ENCODE data around the gene RAPH1. TPM values are rescaled to one million over a fixed set of nuclear protein-coding genes. Genes with fewer than 3 reads are reported as not detected.

Gene RAPH1
- total RNA-seq, 6 experiments from 2014 or later = 23.0 to 91.5 (median 53.4) TPM

DNA sequence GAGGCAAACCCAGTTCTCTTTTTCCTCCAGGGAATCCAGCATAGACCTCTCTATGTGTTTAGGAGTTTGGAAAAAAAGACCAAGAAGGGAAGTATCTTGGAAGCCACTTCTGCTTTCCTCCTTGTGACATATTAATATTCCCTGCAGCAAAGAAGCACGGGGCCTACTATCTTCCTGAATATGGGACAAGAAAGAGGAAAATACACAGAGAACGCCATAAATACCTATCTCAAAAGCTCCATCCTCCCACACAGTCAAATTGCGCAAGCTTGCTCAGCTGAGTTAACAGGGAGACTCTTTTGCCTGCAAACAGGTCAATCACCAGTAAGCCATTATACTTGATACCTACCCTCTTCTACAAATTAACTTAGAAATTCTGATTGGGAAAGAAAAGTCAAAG is 16.7 kb upstream of the RAPH1 start:
- ATAC-seq (peak; percentile 85 to 93 (median 90)), DNase-seq (peak; percentile 54 to 74 (median 61))
- Histone ChIP-seq H3K27me3 (no peaks in the 10 kb centered on the region), H3K4me3 (no peak overlapping the region), H3K36me3 (no peaks in the 10 kb centered on the region), H3K4me1 (peaks cover 0 to 12% (median 5%) of the 10 kb centered on the region in 4 donors), H3K9me3 (no peaks in the 10 kb centered on the region), H3K27ac (no peak overlapping the region)
- WGBS (ENCODE audit: insufficient coverage, low coverage, low lambda C conversion rate, missing lambda C conversion rate) = 10% methylated on average over 3 of the region's 3 CpGs
- no peak for TF ChIP-seq POLR2A (IDR thresholded peaks at IDR 0.05)
- TF ChIP-seq, protein P1, sequence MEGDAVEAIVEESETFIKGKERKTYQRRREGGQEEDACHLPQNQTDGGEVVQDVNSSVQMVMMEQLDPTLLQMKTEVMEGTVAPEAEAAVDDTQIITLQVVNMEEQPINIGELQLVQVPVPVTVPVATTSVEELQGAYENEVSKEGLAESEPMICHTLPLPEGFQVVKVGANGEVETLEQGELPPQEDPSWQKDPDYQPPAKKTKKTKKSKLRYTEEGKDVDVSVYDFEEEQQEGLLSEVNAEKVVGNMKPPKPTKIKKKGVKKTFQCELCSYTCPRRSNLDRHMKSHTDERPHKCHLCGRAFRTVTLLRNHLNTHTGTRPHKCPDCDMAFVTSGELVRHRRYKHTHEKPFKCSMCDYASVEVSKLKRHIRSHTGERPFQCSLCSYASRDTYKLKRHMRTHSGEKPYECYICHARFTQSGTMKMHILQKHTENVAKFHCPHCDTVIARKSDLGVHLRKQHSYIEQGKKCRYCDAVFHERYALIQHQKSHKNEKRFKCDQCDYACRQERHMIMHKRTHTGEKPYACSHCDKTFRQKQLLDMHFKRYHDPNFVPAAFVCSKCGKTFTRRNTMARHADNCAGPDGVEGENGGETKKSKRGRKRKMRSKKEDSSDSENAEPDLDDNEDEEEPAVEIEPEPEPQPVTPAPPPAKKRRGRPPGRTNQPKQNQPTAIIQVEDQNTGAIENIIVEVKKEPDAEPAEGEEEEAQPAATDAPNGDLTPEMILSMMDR (IDR thresholded peaks at IDR 0.05) = no peak
- intact Hi-C loops (cut with DNase I) = no loop called here

DNA sequence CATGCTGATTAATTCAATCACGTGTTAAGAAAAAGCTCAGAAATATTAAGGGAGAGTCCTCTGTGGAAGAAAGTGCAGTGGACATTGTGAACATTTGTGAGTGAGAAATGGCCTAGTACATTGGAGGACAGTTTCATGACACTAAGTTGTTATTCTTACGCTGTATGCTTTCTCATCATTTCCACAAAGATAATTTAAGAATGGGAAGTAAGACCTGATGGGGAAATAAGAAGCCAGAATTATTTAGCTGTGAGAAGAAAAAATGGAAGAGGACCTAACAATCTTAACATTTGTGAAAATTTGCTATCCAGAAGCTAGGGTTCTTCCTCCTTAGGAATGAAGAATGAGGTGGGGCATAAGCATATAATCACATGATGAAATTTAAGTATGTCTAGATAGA is 15.2 kb upstream of the RAPH1 start:
- TF ChIP-seq, protein P1 (IDR thresholded peaks at IDR 0.05) = no peak
- TF ChIP-seq POLR2A (IDR thresholded peaks at IDR 0.05) = no peak
- no peak for ATAC-seq
- intact Hi-C loops (cut with DNase I) = no loop called here

DNA sequence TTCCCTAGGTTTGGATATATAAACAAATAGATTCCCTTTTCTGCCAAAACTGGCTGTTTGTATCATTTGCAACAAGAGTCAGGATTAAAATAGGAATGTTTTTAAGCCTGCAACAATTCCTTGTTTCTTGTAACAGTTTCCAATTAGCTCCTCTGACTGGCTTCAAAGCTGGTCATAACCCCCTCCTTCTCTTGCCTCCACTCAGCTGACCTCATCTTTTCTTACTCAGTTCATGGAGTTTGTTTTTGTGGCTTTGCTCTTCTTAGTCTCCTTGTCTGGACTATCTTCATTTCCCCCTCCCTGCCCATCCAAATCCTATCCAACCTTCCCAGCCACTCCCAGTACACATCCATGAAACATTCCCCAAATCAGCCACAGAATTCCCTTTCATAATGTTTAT is 14.3 kb upstream of the RAPH1 start:
- no peak overlapping the region for H3K27ac ChIP-seq
- TF ChIP-seq, protein P1 (IDR thresholded peaks at IDR 0.05) = no peak
- no peak for TF ChIP-seq POLR2A (IDR thresholded peaks at IDR 0.05)
- H3K9me3 ChIP-seq = no peaks in the 10 kb centered on the region
- no peak for DNase-seq
- no peaks in the 10 kb centered on the region for H3K27me3 ChIP-seq
- H3K4me3 ChIP-seq = no peak overlapping the region
- no peaks in the 10 kb centered on the region for H3K36me3 ChIP-seq
- H3K4me1 ChIP-seq = peaks cover 0 to 14% (median 5%) of the 10 kb centered on the region in 4 donors
- intact Hi-C loops (cut with DNase I) = no loop called here
- no peak for ATAC-seq

More for the DNA sequence above, 15.2 kb upstream of the RAPH1 start:
- Histone ChIP-seq H3K4me3 (no peak overlapping the region), H3K4me1 (peaks cover 0 to 12% (median 5%) of the 10 kb centered on the region in 4 donors), H3K36me3 (no peaks in the 10 kb centered on the region), H3K9me3 (no peaks in the 10 kb centered on the region), H3K27ac (no peak overlapping the region), H3K27me3 (no peaks in the 10 kb centered on the region)
- DNase-seq = no peak
- 94% methylated on average over 2 of the region's 2 CpGs for WGBS (ENCODE audit: insufficient coverage, low coverage, low lambda C conversion rate, missing lambda C conversion rate)

DNA sequence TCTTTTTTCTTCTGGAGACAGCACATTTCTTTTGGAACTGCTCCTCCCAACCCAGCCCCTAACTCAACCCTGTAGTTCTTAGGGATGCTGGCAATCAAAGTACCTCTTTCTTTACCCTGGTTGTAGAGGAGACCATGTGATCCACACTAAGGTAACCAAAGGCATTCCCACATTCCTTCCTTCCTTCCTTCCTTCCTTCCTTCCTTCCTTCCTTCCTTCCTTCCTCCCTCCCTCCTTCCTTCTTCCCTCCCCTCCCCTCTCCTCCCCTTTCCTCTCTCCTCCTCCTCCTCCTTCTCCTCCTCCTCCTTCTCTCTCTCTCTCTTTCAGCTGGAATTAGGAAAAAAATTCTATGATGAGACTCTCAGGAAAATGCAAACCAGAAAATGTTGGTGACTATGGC is 13.8 kb upstream of the RAPH1 start:
- H3K4me3 ChIP-seq = no peak overlapping the region
- no peaks in the 10 kb centered on the region for H3K36me3 ChIP-seq
- TF ChIP-seq POLR2A (IDR thresholded peaks at IDR 0.05) = no peak
- TF ChIP-seq, protein P1 (IDR thresholded peaks at IDR 0.05) = no peak
- H3K27me3 ChIP-seq = no peaks in the 10 kb centered on the region
- peaks cover 0 to 17% (median 5%) of the 10 kb centered on the region in 4 donors for H3K4me1 ChIP-seq
- no peak for ATAC-seq
- intact Hi-C loops (cut with DNase I) = no loop called here
- H3K27ac ChIP-seq = no peak overlapping the region
- H3K9me3 ChIP-seq = no peaks in the 10 kb centered on the region
- DNase-seq = no peak

DNA sequence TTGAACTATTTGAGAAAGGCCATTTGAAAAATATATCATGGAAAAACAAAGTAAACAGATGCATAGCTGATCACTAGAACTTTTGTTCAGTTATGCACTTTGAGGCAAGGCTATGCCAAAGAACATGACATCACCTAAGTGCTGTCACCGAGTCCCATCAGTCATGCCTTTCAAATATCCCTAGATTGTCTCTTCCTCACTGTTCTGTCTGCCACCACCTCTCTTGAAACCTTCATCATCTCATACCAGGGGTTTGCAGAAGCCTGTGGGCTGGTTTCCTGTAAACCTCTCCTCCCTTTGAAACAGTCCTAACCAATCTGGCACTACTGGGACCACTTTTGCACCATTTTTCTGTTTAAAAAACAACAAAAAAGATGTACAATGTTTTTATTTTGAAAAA is 12.3 kb upstream of the RAPH1 start:
- ATAC-seq (peak in 1 of 4 donors; percentile 10), DNase-seq (no peak)
- no CpG with 5 or more reads among the region's 1 CpG for WGBS (ENCODE audit: insufficient coverage, low coverage, low lambda C conversion rate, missing lambda C conversion rate)
- H3K9me3 ChIP-seq = no peaks in the 10 kb centered on the region
- no peak overlapping the region for H3K27ac ChIP-seq
- H3K27me3 ChIP-seq = no peaks in the 10 kb centered on the region
- intact Hi-C loops (cut with DNase I) = no loop called here
- peaks cover 0 to 29% (median 10%) of the 10 kb centered on the region in 4 donors for H3K4me1 ChIP-seq
- H3K4me3 ChIP-seq = no peak overlapping the region
- no peak for TF ChIP-seq POLR2A (IDR thresholded peaks at IDR 0.05)
- TF ChIP-seq, protein P1 (IDR thresholded peaks at IDR 0.05) = no peak
- H3K36me3 ChIP-seq = no peaks in the 10 kb centered on the region
